WTC11 (cell line): ENCODE measurements around the gene NAP1L5.

ENCODE experiments used
- MAX ChIP-seq: sonication (generic); formaldehyde crosslinking; IDR thresholded peaks from 2 replicates; pipeline ENCODE4 v1.8.0; 2022; ENCODE audit warnings: mild to moderate bottlenecking, missing genetic modification reagents
- TF ChIP-seq, protein P1 (sequence below): fragments of 200-600 bp; IDR thresholded peaks from 2 replicates; pipeline ENCODE4 v1.8.0; 2022; ENCODE audit warnings: antibody characterized with exemption
- TF ChIP-seq, protein P2 (sequence below): sonication (generic); formaldehyde crosslinking; IDR thresholded peaks from 2 replicates; pipeline ENCODE4 v1.8.0; 2022; ENCODE audit warnings: missing genetic modification reagents
- TF ChIP-seq, protein P3 (sequence below): sonication (generic); formaldehyde crosslinking; IDR thresholded peaks from 2 replicates; pipeline ENCODE4 v1.8.1; 2023; ENCODE audit warnings: mild to moderate bottlenecking, missing genetic modification reagents

DNA sequence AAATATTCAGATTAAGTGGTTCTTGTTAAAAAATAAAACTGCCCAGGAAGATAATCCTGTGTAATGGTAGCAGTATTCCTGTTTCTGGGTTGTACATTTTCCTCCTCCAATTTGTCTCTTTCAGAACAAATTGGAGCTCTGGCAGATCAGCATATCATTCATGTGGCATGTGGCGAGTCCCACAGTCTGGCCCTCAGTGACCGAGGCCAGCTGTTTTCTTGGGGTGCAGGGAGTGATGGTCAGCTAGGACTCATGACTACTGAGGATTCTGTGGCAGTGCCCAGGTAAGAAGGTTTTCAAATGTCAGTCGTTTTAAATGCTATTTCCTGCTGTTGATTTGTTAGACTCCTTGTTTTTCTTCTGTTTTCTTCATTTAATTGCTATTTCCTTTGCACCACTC lies 47.9 kb downstream of the NAP1L5 start:
- TF ChIP-seq, protein P1, sequence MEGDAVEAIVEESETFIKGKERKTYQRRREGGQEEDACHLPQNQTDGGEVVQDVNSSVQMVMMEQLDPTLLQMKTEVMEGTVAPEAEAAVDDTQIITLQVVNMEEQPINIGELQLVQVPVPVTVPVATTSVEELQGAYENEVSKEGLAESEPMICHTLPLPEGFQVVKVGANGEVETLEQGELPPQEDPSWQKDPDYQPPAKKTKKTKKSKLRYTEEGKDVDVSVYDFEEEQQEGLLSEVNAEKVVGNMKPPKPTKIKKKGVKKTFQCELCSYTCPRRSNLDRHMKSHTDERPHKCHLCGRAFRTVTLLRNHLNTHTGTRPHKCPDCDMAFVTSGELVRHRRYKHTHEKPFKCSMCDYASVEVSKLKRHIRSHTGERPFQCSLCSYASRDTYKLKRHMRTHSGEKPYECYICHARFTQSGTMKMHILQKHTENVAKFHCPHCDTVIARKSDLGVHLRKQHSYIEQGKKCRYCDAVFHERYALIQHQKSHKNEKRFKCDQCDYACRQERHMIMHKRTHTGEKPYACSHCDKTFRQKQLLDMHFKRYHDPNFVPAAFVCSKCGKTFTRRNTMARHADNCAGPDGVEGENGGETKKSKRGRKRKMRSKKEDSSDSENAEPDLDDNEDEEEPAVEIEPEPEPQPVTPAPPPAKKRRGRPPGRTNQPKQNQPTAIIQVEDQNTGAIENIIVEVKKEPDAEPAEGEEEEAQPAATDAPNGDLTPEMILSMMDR, result no peak
- no peak for TF ChIP-seq MAX
- TF ChIP-seq, protein P2, sequence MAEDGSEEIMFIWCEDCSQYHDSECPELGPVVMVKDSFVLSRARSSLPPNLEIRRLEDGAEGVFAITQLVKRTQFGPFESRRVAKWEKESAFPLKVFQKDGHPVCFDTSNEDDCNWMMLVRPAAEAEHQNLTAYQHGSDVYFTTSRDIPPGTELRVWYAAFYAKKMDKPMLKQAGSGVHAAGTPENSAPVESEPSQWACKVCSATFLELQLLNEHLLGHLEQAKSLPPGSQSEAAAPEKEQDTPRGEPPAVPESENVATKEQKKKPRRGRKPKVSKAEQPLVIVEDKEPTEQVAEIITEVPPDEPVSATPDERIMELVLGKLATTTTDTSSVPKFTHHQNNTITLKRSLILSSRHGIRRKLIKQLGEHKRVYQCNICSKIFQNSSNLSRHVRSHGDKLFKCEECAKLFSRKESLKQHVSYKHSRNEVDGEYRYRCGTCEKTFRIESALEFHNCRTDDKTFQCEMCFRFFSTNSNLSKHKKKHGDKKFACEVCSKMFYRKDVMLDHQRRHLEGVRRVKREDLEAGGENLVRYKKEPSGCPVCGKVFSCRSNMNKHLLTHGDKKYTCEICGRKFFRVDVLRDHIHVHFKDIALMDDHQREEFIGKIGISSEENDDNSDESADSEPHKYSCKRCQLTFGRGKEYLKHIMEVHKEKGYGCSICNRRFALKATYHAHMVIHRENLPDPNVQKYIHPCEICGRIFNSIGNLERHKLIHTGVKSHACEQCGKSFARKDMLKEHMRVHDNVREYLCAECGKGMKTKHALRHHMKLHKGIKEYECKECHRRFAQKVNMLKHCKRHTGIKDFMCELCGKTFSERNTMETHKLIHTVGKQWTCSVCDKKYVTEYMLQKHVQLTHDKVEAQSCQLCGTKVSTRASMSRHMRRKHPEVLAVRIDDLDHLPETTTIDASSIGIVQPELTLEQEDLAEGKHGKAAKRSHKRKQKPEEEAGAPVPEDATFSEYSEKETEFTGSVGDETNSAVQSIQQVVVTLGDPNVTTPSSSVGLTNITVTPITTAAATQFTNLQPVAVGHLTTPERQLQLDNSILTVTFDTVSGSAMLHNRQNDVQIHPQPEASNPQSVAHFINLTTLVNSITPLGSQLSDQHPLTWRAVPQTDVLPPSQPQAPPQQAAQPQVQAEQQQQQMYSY (CRISPR knock-in tag), result no peak
- TF ChIP-seq, protein P3, sequence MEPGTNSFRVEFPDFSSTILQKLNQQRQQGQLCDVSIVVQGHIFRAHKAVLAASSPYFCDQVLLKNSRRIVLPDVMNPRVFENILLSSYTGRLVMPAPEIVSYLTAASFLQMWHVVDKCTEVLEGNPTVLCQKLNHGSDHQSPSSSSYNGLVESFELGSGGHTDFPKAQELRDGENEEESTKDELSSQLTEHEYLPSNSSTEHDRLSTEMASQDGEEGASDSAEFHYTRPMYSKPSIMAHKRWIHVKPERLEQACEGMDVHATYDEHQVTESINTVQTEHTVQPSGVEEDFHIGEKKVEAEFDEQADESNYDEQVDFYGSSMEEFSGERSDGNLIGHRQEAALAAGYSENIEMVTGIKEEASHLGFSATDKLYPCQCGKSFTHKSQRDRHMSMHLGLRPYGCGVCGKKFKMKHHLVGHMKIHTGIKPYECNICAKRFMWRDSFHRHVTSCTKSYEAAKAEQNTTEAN (CRISPR knock-in tag), result no peak
